Skeletal muscle tissue (tissue), 5 donors: Measurements from ENCODE around the gene SLC16A11. TPM values are rescaled to one million over a fixed set of nuclear protein-coding genes. Genes with fewer than 3 reads are reported as not detected.
"Not testable (repeated sequence)": the region's sequence is repeated elsewhere in the genome, so short reads cannot be mapped to it uniquely, and the experiment has no call there.

Experiments used
- H3K27ac ChIP-seq: one replicate; pipeline ENCODE4 v1.7.0; 2013; ENCODE audit warnings: mild to moderate bottlenecking, low read depth, low read length, inconsistent platforms
- H3K27me3 ChIP-seq, 3 donors: one replicate each; pipeline ENCODE4 v1.7.0; 2013; ENCODE audit warnings: low read length in 3 of 3; ENCODE audit not compliant: control insufficient read depth in 3 of 3, insufficient read depth in 3 of 3
- H3K36me3 ChIP-seq, 3 donors: one replicate each; pipeline ENCODE4 v1.7.0; 2013; ENCODE audit warnings: low read length in 3 of 3; ENCODE audit not compliant: control insufficient read depth in 3 of 3, insufficient read depth in 3 of 3
- H3K4me1 ChIP-seq, 3 donors: one replicate each; pipeline ENCODE4 v1.7.0; 2013; ENCODE audit warnings: low read length in 3 of 3, mild to moderate bottlenecking in 3 of 3; ENCODE audit not compliant: control insufficient read depth in 3 of 3, insufficient read depth in 3 of 3
- H3K4me3 ChIP-seq, 3 donors: one replicate each; pipeline ENCODE4 v1.7.0; 2013; ENCODE audit warnings: low read length in 3 of 3
- H3K9ac ChIP-seq, 3 donors: one replicate each; pipeline ENCODE4 v1.7.0; 2013; ENCODE audit warnings: low read length in 3 of 3, mild to moderate bottlenecking in 3 of 3, moderate library complexity in 2 of 3, low read depth in 1 of 3
- H3K9me3 ChIP-seq, 3 donors: one replicate each; pipeline ENCODE4 v1.7.0; 2013; ENCODE audit warnings: low read length in 3 of 3; ENCODE audit not compliant: control insufficient read depth in 3 of 3
- small RNA-seq: library from RNA; depleted of rRNA; stranded (forward); fragments of <200 nt; gene quantifications from one replicate; pipeline ENCODE3, GENCODE V24; 2014
- total RNA-seq: library from RNA; depleted of rRNA; stranded (reverse); fragments of >200 nt; gene quantifications from one replicate; pipeline ENCODE4 v1.2.3, GENCODE V29; 2014
- donor health status: Osteomylitis.

SLC16A11 gene
- total RNA-seq, 1 donor from 2014 or later, result not detected

GRCh38 chr17:6993613-6994056 is 50.3 kb downstream of the SLC16A11 start:
- not testable (repeated sequence) for H3K9me3 ChIP-seq, H3K27ac ChIP-seq, H3K36me3 ChIP-seq, H3K4me3 ChIP-seq, H3K9ac ChIP-seq, H3K27me3 ChIP-seq, H3K4me1 ChIP-seq

Small RNA genes lying within 50 kb of the gene (small RNA-seq; reads per million reads assigned to genes)
- not detected for gene AC120057.1

Other genes with a start within 250 kb of the SLC16A11 start
- gene TEKT1, start 212.4 kb downstream of the SLC16A11 start, total RNA-seq, result not detected
- not detected for gene ALOX12, start 48.0 kb downstream of the SLC16A11 start, total RNA-seq
- gene RNASEK, start 31.5 kb downstream of the SLC16A11 start, total RNA-seq, result 20.9 TPM
- 13.0 TPM for gene BCL6B, start 21.0 kb downstream of the SLC16A11 start, total RNA-seq
- under 0.01 TPM for gene SLC16A13, start 8.1 kb downstream of the SLC16A11 start, total RNA-seq
- 1.6 TPM for gene CLEC10A, start 36.2 kb upstream of the SLC16A11 start, total RNA-seq
- not detected for gene ASGR2, start 70.7 kb upstream of the SLC16A11 start, total RNA-seq
- gene ASGR1, start 135.3 kb upstream of the SLC16A11 start, total RNA-seq, result 1.0 TPM
- 7.3 TPM for gene DLG4, start 175.7 kb upstream of the SLC16A11 start, total RNA-seq
- 119 TPM for gene ACADVL, start 175.8 kb upstream of the SLC16A11 start, total RNA-seq
- gene DVL2, start 190.4 kb upstream of the SLC16A11 start, total RNA-seq, result 63.2 TPM
- 30.3 TPM for gene PHF23, start 195.4 kb upstream of the SLC16A11 start, total RNA-seq
- 259 TPM for gene GABARAP, start 198.4 kb upstream of the SLC16A11 start, total RNA-seq
- 39.7 TPM for gene CTDNEP1, start 207.6 kb upstream of the SLC16A11 start, total RNA-seq
- 28.2 TPM for gene ELP5, start 208.1 kb upstream of the SLC16A11 start, total RNA-seq
- not detected for gene CLDN7, start 218.4 kb upstream of the SLC16A11 start, total RNA-seq
- 34.4 TPM for gene SLC2A4, start 237.6 kb upstream of the SLC16A11 start, total RNA-seq